ENCODE data around the gene PHACTR1.

- TF ChIP-seq CTCF (IDR thresholded peaks at IDR 0.05): no peak
- TF ChIP-seq POLR2A (IDR thresholded peaks at IDR 0.05): no peak
Measured at GRCh38 chr6:12913201-12913600, 196.6 kb downstream of the PHACTR1 start.
